ENCODE data around the gene UPF3A.

Gene UPF3A

GRCh38 chr13:114236227-114236626, 45.2 kb upstream of the UPF3A start:
- CTCF ChIA-PET: interaction anchor here (1.0 to 1.9 kb wide), 4 partner anchors 10 to 289 kb away, joined by 3 to 7 read pairs (median 3); no protein-coding TSS in a partner anchor
- no peak for DNase-seq (ENCODE audit: low read depth, low spot score)
- POLR2A ChIA-PET: no interaction called here
- no peak for TF ChIP-seq CTCF (IDR thresholded peaks at IDR 0.05; ENCODE audit: insufficient read depth, low read length, missing control alignments)
- H3K4me3 ChIP-seq (ENCODE audit: low read depth, low read length): peak overlapping the region; percentile 90

DNA sequence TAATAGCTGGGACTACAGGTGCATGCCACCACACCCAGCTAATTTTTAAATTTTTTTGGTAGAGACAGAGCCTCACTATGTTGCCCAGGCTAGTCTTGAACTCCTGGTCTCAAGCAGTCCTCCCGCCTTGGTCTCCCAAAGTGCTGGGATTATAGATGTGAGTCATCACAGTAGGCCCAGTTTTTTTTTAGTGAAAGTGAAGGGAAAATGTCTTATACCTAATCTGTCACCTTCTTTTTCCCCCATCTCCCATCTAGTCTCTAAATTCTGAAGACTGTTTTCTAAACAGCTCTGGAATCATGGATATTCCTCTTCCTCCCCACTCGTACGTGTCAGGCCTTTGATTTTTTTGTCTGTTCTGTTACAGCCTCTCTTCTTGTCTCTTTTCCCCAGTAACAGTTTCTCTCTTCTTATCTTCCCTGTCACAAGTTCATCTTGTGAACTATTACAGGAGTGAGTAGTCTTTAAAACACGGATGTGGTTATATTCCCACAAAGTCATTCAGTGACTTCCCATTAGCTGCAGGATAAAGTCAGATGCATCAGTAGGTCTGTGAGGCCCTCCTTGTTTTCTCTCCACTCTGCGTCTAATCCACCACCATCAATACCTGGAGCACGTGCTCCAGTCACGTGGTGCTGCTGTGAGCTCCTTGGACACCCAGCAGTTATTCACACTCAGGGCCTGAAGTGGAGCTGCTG, 43.8 kb upstream of the UPF3A start:
- DNase-seq (ENCODE audit: low read depth, low spot score): no peak
- no peak for TF ChIP-seq CTCF (IDR thresholded peaks at IDR 0.05; ENCODE audit: insufficient read depth, low read length, missing control alignments)
- ChIA-PET POLR2A (no interaction called here), CTCF (interaction anchor here (1.2 to 1.9 kb wide), 2 partner anchors 8 to 11 kb away, joined by 4 to 7 read pairs; no protein-coding TSS in a partner anchor)
- H3K4me3 ChIP-seq (ENCODE audit: low read depth, low read length): no peak overlapping the region

GRCh38 chr13:114241918-114242317, 39.5 kb upstream of the UPF3A start:
- no peak for DNase-seq (ENCODE audit: low read depth, low spot score)
- no peak overlapping the region for H3K4me3 ChIP-seq (ENCODE audit: low read depth, low read length)
- ChIA-PET POLR2A (no interaction called here), CTCF (no interaction called here)
- TF ChIP-seq CTCF (IDR thresholded peaks at IDR 0.05; ENCODE audit: insufficient read depth, low read length, missing control alignments): no peak

GRCh38 chr13:114243971-114244370, 37.4 kb upstream of the UPF3A start:
- no peak overlapping the region for H3K4me3 ChIP-seq (ENCODE audit: low read depth, low read length)
- CTCF ChIA-PET: no interaction called here
- no peak for TF ChIP-seq CTCF (IDR thresholded peaks at IDR 0.05; ENCODE audit: insufficient read depth, low read length, missing control alignments)
- DNase-seq (ENCODE audit: low read depth, low spot score): no peak
- POLR2A ChIA-PET: no interaction called here

- CTCF ChIA-PET: no interaction called here
- DNase-seq (ENCODE audit: low read depth, low spot score): no peak
- H3K4me3 ChIP-seq (ENCODE audit: low read depth, low read length): no peak overlapping the region
- POLR2A ChIA-PET: no interaction called here
- TF ChIP-seq CTCF (IDR thresholded peaks at IDR 0.05; ENCODE audit: insufficient read depth, low read length, missing control alignments): no peak
Measured at GRCh38 chr13:114244637-114245036, 36.8 kb upstream of the UPF3A start.

- no peak for TF ChIP-seq CTCF (IDR thresholded peaks at IDR 0.05; ENCODE audit: insufficient read depth, low read length, missing control alignments)
- DNase-seq (ENCODE audit: low read depth, low spot score): peak; percentile 60
- ChIA-PET CTCF (interaction anchor here (1.1 kb wide), 1 partner anchor 91 kb away, joined by 3 read pairs; no protein-coding TSS in a partner anchor), POLR2A (interaction anchor here (1.0 to 1.5 kb wide), 3 partner anchors 10 to 34 kb away, joined by 3 read pairs; partner anchors contain the start of gene UPF3A)
- H3K4me3 ChIP-seq (ENCODE audit: low read depth, low read length): no peak overlapping the region
Measured at GRCh38 chr13:114248011-114248410, 33.4 kb upstream of the UPF3A start.
